ENCODE results near the gene JADE2.

The JADE2 gene

GRCh38 chr5:134529460-134529859 lies 4.0 kb downstream of the JADE2 start:
- no peak for DNase-seq (ENCODE audit: low read depth, low spot score)

- no peak for DNase-seq (ENCODE audit: low read depth, low spot score)
Observed at GRCh38 chr5:134530301-134531077, 5.0 kb downstream of the JADE2 start.

GRCh38 chr5:134533115-134533815 lies 7.8 kb downstream of the JADE2 start:
- no peak for DNase-seq (ENCODE audit: low read depth, low spot score)

GRCh38 chr5:134534058-134534725 lies 8.7 kb downstream of the JADE2 start:
- no peak for DNase-seq (ENCODE audit: low read depth, low spot score)

- no peak for DNase-seq (ENCODE audit: low read depth, low spot score)
Observed at GRCh38 chr5:134534726-134535110, 9.2 kb downstream of the JADE2 start.

GRCh38 chr5:134536876-134537275 lies 11.4 kb downstream of the JADE2 start:
- no peak for DNase-seq (ENCODE audit: low read depth, low spot score)

GRCh38 chr5:134537297-134537696 lies 11.8 kb downstream of the JADE2 start:
- no peak for DNase-seq (ENCODE audit: low read depth, low spot score)

- no peak for DNase-seq (ENCODE audit: low read depth, low spot score)
Observed at GRCh38 chr5:134538296-134538695, 12.8 kb downstream of the JADE2 start.

- no peak for DNase-seq (ENCODE audit: low read depth, low spot score)
Observed at GRCh38 chr5:134539732-134540131, 14.3 kb downstream of the JADE2 start.

- DNase-seq (ENCODE audit: low read depth, low spot score) = no peak
Observed at GRCh38 chr5:134540747-134541733, 15.6 kb downstream of the JADE2 start.

GRCh38 chr5:134541736-134542376 lies 16.4 kb downstream of the JADE2 start:
- DNase-seq (ENCODE audit: low read depth, low spot score) = no peak

- DNase-seq (ENCODE audit: low read depth, low spot score) = no peak
Observed at GRCh38 chr5:134543820-134544614, 18.5 kb downstream of the JADE2 start.

GRCh38 chr5:134545070-134545868 lies 19.8 kb downstream of the JADE2 start:
- no peak for DNase-seq (ENCODE audit: low read depth, low spot score)

- no peak for DNase-seq (ENCODE audit: low read depth, low spot score)
Observed at GRCh38 chr5:134547066-134547465, 21.6 kb downstream of the JADE2 start.

GRCh38 chr5:134547579-134547978 lies 22.1 kb downstream of the JADE2 start:
- DNase-seq (ENCODE audit: low read depth, low spot score) = no peak

- DNase-seq (ENCODE audit: low read depth, low spot score) = no peak
Observed at GRCh38 chr5:134547999-134548658, 22.7 kb downstream of the JADE2 start.

GRCh38 chr5:134549714-134550113 lies 24.2 kb downstream of the JADE2 start:
- no peak for DNase-seq (ENCODE audit: low read depth, low spot score)
